Measurements from ENCODE around the gene CPA4.

Gene CPA4

GRCh38 chr7:130303127-130303526, 10.2 kb downstream of the CPA4 start:
- H3K4me3 ChIP-seq (ENCODE audit: low read depth, low read length): no peak overlapping the region
- no peak for TF ChIP-seq CTCF (IDR thresholded peaks at IDR 0.05; ENCODE audit: insufficient read depth, low read depth, low read length, missing control alignments)
- DNase-seq (ENCODE audit: low read depth): no peak

DNA sequence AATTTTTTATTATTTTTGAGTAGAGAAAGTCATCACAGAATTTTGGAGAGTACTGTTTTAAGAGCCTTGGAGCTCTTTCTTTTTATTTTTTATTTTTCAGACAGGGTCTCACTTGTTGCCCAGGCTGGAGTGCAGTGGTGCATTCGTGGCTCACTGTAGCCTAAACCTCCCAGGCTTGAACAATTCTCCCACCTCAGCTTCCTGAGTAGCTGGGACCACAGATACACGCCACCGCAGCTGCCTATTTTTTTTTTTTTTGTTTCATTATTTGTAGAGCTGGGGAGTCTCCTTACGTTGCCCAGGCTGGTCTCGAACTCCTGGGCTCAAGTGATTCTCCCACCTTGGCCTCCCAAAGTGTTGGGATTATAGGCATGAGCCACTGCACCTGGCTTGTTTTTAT, 10.6 kb downstream of the CPA4 start:
- TF ChIP-seq CTCF (IDR thresholded peaks at IDR 0.05; ENCODE audit: insufficient read depth, low read depth, low read length, missing control alignments): no peak
- peak; percentile 55 for DNase-seq (ENCODE audit: low read depth)
- no peak overlapping the region for H3K4me3 ChIP-seq (ENCODE audit: low read depth, low read length)

GRCh38 chr7:130303982-130304381, 11.0 kb downstream of the CPA4 start:
- no peak for TF ChIP-seq CTCF (IDR thresholded peaks at IDR 0.05; ENCODE audit: insufficient read depth, low read depth, low read length, missing control alignments)
- no peak overlapping the region for H3K4me3 ChIP-seq (ENCODE audit: low read depth, low read length)
- no peak for DNase-seq (ENCODE audit: low read depth)

DNA sequence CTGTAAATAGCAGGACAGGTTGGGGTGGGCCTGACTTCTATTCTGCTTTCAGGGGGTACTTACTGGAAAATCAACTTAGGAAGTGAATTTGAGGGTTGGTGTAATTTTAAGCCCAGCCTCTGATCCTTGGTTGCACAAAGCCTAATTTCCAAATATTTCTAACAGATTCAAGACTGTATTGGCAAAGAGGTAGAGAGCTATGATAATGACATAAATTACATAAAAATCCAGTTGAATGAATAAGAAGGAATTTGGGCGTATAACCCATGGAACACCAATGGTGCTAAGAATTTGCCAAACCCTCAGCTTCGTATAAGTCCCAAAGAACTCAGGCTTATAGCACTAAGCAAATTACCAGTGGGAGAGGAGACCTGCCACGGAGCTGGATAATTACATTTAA, 11.9 kb downstream of the CPA4 start:
- no peak overlapping the region for H3K4me3 ChIP-seq (ENCODE audit: low read depth, low read length)
- DNase-seq (ENCODE audit: low read depth): no peak
- no peak for TF ChIP-seq CTCF (IDR thresholded peaks at IDR 0.05; ENCODE audit: insufficient read depth, low read depth, low read length, missing control alignments)

DNA sequence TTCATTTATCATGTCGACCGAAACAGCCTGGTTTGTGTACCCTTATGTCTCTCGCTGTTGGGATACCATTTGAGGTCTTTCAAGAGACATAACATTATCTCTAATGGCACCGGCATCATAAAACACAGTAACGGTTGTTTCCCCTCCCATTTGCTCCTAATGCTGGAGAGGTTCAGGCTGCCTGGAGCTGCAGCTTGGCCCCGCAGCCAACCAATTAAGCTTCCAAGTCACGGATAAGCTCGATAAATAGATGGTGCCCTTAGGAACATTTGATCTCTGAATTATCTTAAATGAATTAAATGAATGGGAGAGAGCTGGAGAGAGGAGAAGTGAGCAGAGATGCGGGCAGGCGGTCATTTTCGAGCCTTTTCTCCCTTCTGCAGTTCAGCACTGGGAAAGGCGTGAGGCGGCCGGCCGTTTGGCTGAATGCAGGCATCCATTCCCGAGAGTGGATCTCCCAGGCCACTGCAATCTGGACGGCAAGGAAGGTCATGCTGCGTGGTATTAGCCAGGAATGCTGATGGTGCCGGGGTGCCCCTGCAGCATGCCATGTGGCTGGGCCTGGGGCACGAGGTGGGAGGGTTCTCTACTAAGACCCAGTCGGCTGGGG, 12.6 kb downstream of the CPA4 start:
- no peak overlapping the region for H3K4me3 ChIP-seq (ENCODE audit: low read depth, low read length)
- TF ChIP-seq CTCF (IDR thresholded peaks at IDR 0.05; ENCODE audit: insufficient read depth, low read depth, low read length, missing control alignments): no peak
- DNase-seq (ENCODE audit: low read depth): no peak

DNA sequence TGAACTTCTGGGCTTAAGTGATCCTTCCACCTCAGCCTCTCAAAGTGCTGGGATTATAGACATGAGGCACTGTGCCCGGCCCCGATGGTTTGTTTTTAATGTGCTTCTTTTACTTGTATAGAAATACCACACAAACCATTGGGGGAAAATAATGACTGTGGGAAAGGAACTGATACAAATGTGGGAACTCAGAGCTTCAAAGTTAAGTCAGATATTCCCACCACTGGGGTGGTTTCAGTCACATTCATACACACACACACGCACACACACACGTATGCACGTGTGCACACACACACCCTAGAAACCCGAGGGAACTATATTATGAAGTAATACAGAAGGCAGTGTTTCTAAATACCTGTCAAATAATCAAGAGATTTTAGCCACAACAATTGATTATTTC, 17.0 kb downstream of the CPA4 start:
- no peak overlapping the region for H3K4me3 ChIP-seq (ENCODE audit: low read depth, low read length)
- TF ChIP-seq CTCF (IDR thresholded peaks at IDR 0.05; ENCODE audit: insufficient read depth, low read depth, low read length, missing control alignments): no peak
- DNase-seq (ENCODE audit: low read depth): peak; percentile 86

GRCh38 chr7:130314305-130314704, 21.3 kb downstream of the CPA4 start:
- H3K4me3 ChIP-seq (ENCODE audit: low read depth, low read length): no peak overlapping the region
- DNase-seq (ENCODE audit: low read depth): no peak
- no peak for TF ChIP-seq CTCF (IDR thresholded peaks at IDR 0.05; ENCODE audit: insufficient read depth, low read depth, low read length, missing control alignments)

Measured in GM12865 (cell line).